GM12878 (cell line): Measurements from ENCODE around the gene WDR13.

Experiments used
- HDAC2 ChIP-seq: fragments of 200-600 bp; sonication (generic); IDR thresholded peaks from 2 replicates; pipeline ENCODE4 v1.6.1; 2017
- TF ChIP-seq, protein P1 (sequence below): IDR thresholded peaks from 2 replicates; pipeline ENCODE4 v1.6.1; 2011; ENCODE audit warnings: low read depth, low read length, improper control_type of control experiment, borderline replicate concordance

DNA sequence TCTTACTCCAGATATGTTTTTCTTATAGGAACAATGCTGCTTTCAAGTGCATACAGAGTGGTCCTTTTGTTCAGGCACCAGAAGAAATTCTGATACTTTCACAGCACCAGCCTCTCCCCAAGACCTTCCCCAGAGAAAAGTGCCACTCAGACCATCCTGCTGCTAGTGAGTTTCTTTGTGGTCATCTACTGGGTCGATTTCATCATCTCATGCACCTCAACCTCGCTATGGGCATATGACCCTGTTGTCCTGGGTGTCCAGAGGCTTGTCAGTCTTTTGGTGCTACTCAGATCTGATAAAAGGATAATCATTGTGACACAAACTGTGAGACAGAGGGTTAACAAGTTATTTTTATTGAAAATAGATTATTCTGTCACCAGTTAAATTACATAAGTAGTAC lies 39.5 kb downstream of the WDR13 start:
- TF ChIP-seq, protein P1, sequence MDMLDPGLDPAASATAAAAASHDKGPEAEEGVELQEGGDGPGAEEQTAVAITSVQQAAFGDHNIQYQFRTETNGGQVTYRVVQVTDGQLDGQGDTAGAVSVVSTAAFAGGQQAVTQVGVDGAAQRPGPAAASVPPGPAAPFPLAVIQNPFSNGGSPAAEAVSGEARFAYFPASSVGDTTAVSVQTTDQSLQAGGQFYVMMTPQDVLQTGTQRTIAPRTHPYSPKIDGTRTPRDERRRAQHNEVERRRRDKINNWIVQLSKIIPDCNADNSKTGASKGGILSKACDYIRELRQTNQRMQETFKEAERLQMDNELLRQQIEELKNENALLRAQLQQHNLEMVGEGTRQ: no peak
- no peak for TF ChIP-seq HDAC2
